GM23338 (cell line): ENCODE measurements around the gene TRIM37.

ENCODE experiments used
- CREB1 ChIP-seq: fragments of 250-450 bp; sonication (Bioruptor Pico); IDR thresholded peaks from 2 replicates; pipeline ENCODE4 v1.5.0; 2020; ENCODE audit warnings: low read depth, mild to moderate bottlenecking, moderate library complexity
- CTCF ChIP-seq, 2 experiments: fragments of 200-600 bp in 1 of 2; sonication (generic) in 1 of 2; conservative IDR thresholded peaks; 2 replicates each; pipeline versions ENCODE4 v1.5.1 to v1.6.1; 2016 to 2017; ENCODE audit warnings: antibody characterized with exemption in 2 of 2, low read depth in 2 of 2, mild to moderate bottlenecking in 2 of 2, moderate library complexity in 1 of 2
- ETS1 ChIP-seq: IDR thresholded peaks from 2 replicates; pipeline ENCODE4 v1.6.1; 2016; ENCODE audit warnings: antibody characterized with exemption
- EZH2 ChIP-seq: fragments of 200-600 bp; sonication (generic); IDR thresholded peaks from one replicate; pipeline ENCODE4 v1.8.0; 2017; ENCODE audit warnings: antibody characterized with exemption, mild to moderate bottlenecking, low read depth; ENCODE audit not compliant: unreplicated experiment
- EZH2phosphoT487 ChIP-seq: fragments of 200-600 bp; sonication (generic); IDR thresholded peaks from one replicate; pipeline ENCODE4 v1.8.1; 2018; ENCODE audit warnings: antibody characterized with exemption; ENCODE audit not compliant: unreplicated experiment
- JUNB ChIP-seq: IDR thresholded peaks from one replicate; pipeline ENCODE4 v1.6.1; 2016; ENCODE audit warnings: antibody characterized with exemption; ENCODE audit not compliant: unreplicated experiment
- NANOG ChIP-seq: IDR thresholded peaks from 2 replicates; pipeline ENCODE4 v1.6.1; 2016; ENCODE audit warnings: antibody characterized with exemption, borderline replicate concordance
- POLR2AphosphoS5 ChIP-seq: IDR thresholded peaks from 2 replicates; pipeline ENCODE4 v1.6.1; 2016; ENCODE audit warnings: antibody characterized with exemption, low read depth
- STAT1 ChIP-seq: IDR thresholded peaks from one replicate; pipeline ENCODE4 v1.6.1; 2016; ENCODE audit warnings: antibody characterized with exemption; ENCODE audit not compliant: unreplicated experiment
- ZNF114 ChIP-seq: fragments of 250-450 bp; sonication (Bioruptor Pico); IDR thresholded peaks from 2 replicates; pipeline ENCODE4 v1.5.0; 2020; ENCODE audit warnings: mild to moderate bottlenecking, moderate library complexity
- ZNF331 ChIP-seq: fragments of 250-450 bp; sonication (Bioruptor Pico); IDR thresholded peaks from 2 replicates; pipeline ENCODE4 v1.5.0; 2020; ENCODE audit warnings: low read depth, mild to moderate bottlenecking, moderate library complexity
- ZNF462 ChIP-seq: fragments of 250-450 bp; sonication (Bioruptor Pico); IDR thresholded peaks from 2 replicates; pipeline ENCODE4 v1.5.0; 2020; ENCODE audit warnings: mild to moderate bottlenecking, moderate library complexity
- TF ChIP-seq, protein P1 (sequence below): IDR thresholded peaks from one replicate; pipeline ENCODE4 v1.6.1; 2018; ENCODE audit warnings: antibody characterized with exemption; ENCODE audit not compliant: unreplicated experiment

- TF ChIP-seq CTCF (conservative IDR thresholded peaks at IDR 0.05; ENCODE audit: low read depth in 2 of 2) (no peak), POLR2AphosphoS5 (no peak), EZH2phosphoT487 (no peak), ZNF462 (CRISPR knock-in tag) (no peak), ZNF114 (CRISPR knock-in tag) (no peak), NANOG (no peak), JUNB (no peak), EZH2 (no peak), CREB1 (CRISPR knock-in tag) (no peak), STAT1 (no peak), ETS1 (no peak), ZNF331 (no peak)
- TF ChIP-seq, protein P1, sequence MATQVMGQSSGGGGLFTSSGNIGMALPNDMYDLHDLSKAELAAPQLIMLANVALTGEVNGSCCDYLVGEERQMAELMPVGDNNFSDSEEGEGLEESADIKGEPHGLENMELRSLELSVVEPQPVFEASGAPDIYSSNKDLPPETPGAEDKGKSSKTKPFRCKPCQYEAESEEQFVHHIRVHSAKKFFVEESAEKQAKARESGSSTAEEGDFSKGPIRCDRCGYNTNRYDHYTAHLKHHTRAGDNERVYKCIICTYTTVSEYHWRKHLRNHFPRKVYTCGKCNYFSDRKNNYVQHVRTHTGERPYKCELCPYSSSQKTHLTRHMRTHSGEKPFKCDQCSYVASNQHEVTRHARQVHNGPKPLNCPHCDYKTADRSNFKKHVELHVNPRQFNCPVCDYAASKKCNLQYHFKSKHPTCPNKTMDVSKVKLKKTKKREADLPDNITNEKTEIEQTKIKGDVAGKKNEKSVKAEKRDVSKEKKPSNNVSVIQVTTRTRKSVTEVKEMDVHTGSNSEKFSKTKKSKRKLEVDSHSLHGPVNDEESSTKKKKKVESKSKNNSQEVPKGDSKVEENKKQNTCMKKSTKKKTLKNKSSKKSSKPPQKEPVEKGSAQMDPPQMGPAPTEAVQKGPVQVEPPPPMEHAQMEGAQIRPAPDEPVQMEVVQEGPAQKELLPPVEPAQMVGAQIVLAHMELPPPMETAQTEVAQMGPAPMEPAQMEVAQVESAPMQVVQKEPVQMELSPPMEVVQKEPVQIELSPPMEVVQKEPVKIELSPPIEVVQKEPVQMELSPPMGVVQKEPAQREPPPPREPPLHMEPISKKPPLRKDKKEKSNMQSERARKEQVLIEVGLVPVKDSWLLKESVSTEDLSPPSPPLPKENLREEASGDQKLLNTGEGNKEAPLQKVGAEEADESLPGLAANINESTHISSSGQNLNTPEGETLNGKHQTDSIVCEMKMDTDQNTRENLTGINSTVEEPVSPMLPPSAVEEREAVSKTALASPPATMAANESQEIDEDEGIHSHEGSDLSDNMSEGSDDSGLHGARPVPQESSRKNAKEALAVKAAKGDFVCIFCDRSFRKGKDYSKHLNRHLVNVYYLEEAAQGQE = no peak
These were observed 32.7 kb downstream of the TRIM37 start for GRCh38 chr17:59073972-59074371.
